Measurements from ENCODE around the gene SLC26A11. TPM values are rescaled to one million over a fixed set of nuclear protein-coding genes. Genes with fewer than 3 reads are reported as not detected.

Gene SLC26A11
- total RNA-seq, 2 experiments from 2014 or later = 46.5 to 50.9 TPM

DNA sequence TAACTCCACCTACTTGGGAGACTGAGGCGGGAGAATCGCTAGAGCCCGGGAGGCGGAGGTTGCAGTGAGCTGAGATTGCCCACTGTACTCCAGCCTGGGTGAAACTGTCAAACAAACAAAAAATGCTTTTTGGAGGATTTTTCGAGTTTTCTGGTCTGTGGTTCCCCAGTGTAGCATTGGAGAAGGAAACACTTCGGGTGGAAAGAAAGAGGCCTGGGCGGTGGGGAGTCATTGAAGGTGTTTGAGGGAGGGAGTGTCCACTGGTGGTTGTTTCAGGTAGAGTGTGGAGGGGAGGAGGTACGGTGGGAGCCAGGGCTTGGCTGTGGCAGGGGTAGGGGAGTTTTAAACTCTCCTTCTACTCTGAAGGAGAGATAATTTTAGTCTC, 41.7 kb downstream of the SLC26A11 start:
- peak overlapping the region; percentile 92 for H3K4me3 Mint-ChIP-seq
- H3K9me3 Mint-ChIP-seq = no peaks in the 10 kb centered on the region
- Histone ChIP-seq H3K9me3 (ENCODE audit: control insufficient read depth in 1 of 2, insufficient read depth in 1 of 2, low read length in 2 of 2) (no peaks in the 10 kb centered on the region), H3K27me3 (ENCODE audit: control insufficient read depth in 1 of 2, insufficient read depth in 2 of 2, low read length in 2 of 2) (no peaks in the 10 kb centered on the region), H3K4me1 (ENCODE audit: insufficient read depth, low read length) (peaks cover 79% of the 10 kb centered on the region), H3K36me3 (ENCODE audit: insufficient read depth, low read length) (peaks cover 7% of the 10 kb centered on the region), H3K4me3 (ENCODE audit: low read length) (peak overlapping the region; percentile 89), H3K27ac (ENCODE audit: low read depth in 1 of 2, low read length in 2 of 2) (peak overlapping the region; percentile 76 to 97)
- ChIA-PET CTCF (no interaction called here), POLR2A (interaction anchor here (0.6 to 2.1 kb wide), 5 partner anchors 9 to 42 kb away, joined by 3 to 11 read pairs (median 3); partner anchors contain the start of genes SGSH and SLC26A11)
- peaks cover 29% of the 10 kb centered on the region for H3K36me3 Mint-ChIP-seq (ENCODE audit: low read depth)
- DNase-seq = no peak
- H3K4me1 Mint-ChIP-seq (ENCODE audit: low read depth) = peaks cover 56% of the 10 kb centered on the region
- no peaks in the 10 kb centered on the region for H3K27me3 Mint-ChIP-seq
- intact Hi-C loops (cut with DNase I, micrococcal nuclease) = loop anchor here (2.0 to 10.0 kb wide), 3 partner anchors 43 to 1253 kb away; partner anchors contain the start of genes ACTG1 (in 1 of the 2) and EIF4A3 (in 1 of the 2)
- TF ChIP-seq, protein P1, sequence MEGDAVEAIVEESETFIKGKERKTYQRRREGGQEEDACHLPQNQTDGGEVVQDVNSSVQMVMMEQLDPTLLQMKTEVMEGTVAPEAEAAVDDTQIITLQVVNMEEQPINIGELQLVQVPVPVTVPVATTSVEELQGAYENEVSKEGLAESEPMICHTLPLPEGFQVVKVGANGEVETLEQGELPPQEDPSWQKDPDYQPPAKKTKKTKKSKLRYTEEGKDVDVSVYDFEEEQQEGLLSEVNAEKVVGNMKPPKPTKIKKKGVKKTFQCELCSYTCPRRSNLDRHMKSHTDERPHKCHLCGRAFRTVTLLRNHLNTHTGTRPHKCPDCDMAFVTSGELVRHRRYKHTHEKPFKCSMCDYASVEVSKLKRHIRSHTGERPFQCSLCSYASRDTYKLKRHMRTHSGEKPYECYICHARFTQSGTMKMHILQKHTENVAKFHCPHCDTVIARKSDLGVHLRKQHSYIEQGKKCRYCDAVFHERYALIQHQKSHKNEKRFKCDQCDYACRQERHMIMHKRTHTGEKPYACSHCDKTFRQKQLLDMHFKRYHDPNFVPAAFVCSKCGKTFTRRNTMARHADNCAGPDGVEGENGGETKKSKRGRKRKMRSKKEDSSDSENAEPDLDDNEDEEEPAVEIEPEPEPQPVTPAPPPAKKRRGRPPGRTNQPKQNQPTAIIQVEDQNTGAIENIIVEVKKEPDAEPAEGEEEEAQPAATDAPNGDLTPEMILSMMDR (IDR thresholded peaks at IDR 0.05) = no peak
- ATAC-seq (ENCODE audit: poor library complexity) = no peak
- peak overlapping the region; percentile 94 for H3K27ac Mint-ChIP-seq

DNA sequence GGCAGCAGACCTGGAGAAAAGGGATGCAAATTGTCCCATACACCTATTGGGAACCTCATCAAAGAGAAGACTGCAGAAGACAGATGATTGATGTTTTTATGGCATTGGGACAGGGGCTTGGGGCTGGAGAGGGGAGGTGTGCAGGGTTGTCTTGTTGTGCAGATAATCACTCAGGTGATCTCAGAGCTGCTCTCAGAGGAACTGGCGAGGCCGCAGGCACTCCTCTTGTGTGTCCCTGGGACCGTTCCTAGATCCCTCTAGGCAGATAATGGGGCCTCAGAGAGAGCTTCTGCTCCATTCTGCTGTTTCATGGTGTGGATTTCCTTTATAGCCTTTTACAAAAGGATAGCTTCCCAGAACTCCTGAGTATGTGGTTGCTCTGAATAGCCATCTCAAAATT, 42.1 kb downstream of the SLC26A11 start:
- Mint-ChIP-seq H3K36me3 (ENCODE audit: low read depth) (peaks cover 29% of the 10 kb centered on the region), H3K27me3 (no peaks in the 10 kb centered on the region), H3K4me1 (ENCODE audit: low read depth) (peaks cover 58% of the 10 kb centered on the region), H3K9me3 (no peaks in the 10 kb centered on the region), H3K4me3 (peak overlapping the region; percentile 92), H3K27ac (peak overlapping the region; percentile 94)
- Histone ChIP-seq H3K4me1 (ENCODE audit: insufficient read depth, low read length) (peaks cover 82% of the 10 kb centered on the region), H3K27ac (ENCODE audit: low read depth in 1 of 2, low read length in 2 of 2) (peak overlapping the region; percentile 76 to 97), H3K9me3 (ENCODE audit: control insufficient read depth in 1 of 2, insufficient read depth in 1 of 2, low read length in 2 of 2) (no peaks in the 10 kb centered on the region), H3K27me3 (ENCODE audit: control insufficient read depth in 1 of 2, insufficient read depth in 2 of 2, low read length in 2 of 2) (no peaks in the 10 kb centered on the region), H3K4me3 (ENCODE audit: low read length) (peak overlapping the region; percentile 89), H3K36me3 (ENCODE audit: insufficient read depth, low read length) (peaks cover 8% of the 10 kb centered on the region)
- DNase-seq = peak in 2 of 14 experiments; percentile 29 to 35
- intact Hi-C loops (cut with DNase I, micrococcal nuclease) = loop anchor here (2.0 to 10.0 kb wide), 2 partner anchors 115 to 1253 kb away; partner anchors contain the start of genes ACTG1 (in 1 of the 2) and EIF4A3 (in 1 of the 2)
- CTCF ChIA-PET = no interaction called here
- POLR2A ChIA-PET = interaction anchor here (0.7 to 2.1 kb wide), 4 partner anchors 10 to 43 kb away, joined by 3 to 11 read pairs (median 4); no protein-coding TSS in a partner anchor
- ATAC-seq (ENCODE audit: poor library complexity) = no peak
- TF ChIP-seq, protein P1 (IDR thresholded peaks at IDR 0.05) = no peak

DNA sequence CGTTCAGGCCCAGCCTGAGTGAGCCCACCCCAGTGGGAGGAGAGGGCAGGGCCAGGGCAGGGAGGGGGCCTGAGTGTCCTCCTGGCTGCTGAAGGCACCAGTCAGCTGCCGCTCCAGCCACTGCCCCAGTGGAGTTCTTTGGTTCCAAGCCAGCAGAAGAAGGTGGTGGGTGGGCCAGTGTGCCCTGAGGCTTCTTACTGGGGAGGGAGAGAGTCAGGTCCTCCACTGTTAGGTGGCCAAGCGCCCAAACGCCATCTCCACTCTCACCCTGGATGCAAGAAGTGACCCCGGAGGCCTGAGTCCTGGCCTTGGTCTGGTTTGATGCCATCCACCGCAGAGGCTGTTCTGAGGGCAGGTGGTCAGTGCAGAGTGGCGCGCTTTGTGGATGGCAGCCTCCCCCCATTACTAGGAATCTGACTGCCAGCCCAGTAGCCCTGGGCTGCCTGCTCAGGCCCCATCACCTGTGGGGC, 42.6 kb downstream of the SLC26A11 start:
- Mint-ChIP-seq H3K36me3 (ENCODE audit: low read depth) (peaks cover 29% of the 10 kb centered on the region), H3K4me3 (peak overlapping the region; percentile 98), H3K4me1 (ENCODE audit: low read depth) (peaks cover 61% of the 10 kb centered on the region), H3K27me3 (no peaks in the 10 kb centered on the region), H3K27ac (peak overlapping the region; percentile 94), H3K9me3 (no peaks in the 10 kb centered on the region)
- Histone ChIP-seq H3K4me1 (ENCODE audit: insufficient read depth, low read length) (peaks cover 83% of the 10 kb centered on the region), H3K4me3 (ENCODE audit: low read length) (peak overlapping the region; percentile 97), H3K27ac (ENCODE audit: low read depth in 1 of 2, low read length in 2 of 2) (peak overlapping the region; percentile 76 to 97), H3K27me3 (ENCODE audit: control insufficient read depth in 1 of 2, insufficient read depth in 2 of 2, low read length in 2 of 2) (no peaks in the 10 kb centered on the region), H3K9me3 (ENCODE audit: control insufficient read depth in 1 of 2, insufficient read depth in 1 of 2, low read length in 2 of 2) (no peaks in the 10 kb centered on the region), H3K36me3 (ENCODE audit: insufficient read depth, low read length) (peaks cover 12% of the 10 kb centered on the region)
- POLR2A ChIA-PET = interaction anchor here (0.7 to 1.1 kb wide), 5 partner anchors 17 to 113 kb away, joined by 3 to 6 read pairs (median 4); partner anchors contain the start of gene SGSH
- intact Hi-C loops (cut with DNase I, micrococcal nuclease) = loop anchor here (2.0 to 10.0 kb wide), 2 partner anchors 116 to 1252 kb away; partner anchors contain the start of genes ACTG1 (in 1 of the 2) and EIF4A3 (in 1 of the 2)
- TF ChIP-seq, protein P1 (IDR thresholded peaks at IDR 0.05) = no peak
- ATAC-seq (ENCODE audit: poor library complexity) = no peak
- CTCF ChIA-PET = no interaction called here
- DNase-seq = peak in 1 of 14 experiments; percentile 43

All from CD4-positive, alpha-beta T cell (primary cell).